Subcutaneous adipose tissue (tissue), 4 donors: ENCODE data around the gene MAPK8IP1. TPM values are rescaled to one million over a fixed set of nuclear protein-coding genes. Genes with fewer than 3 reads are reported as not detected.

ENCODE experiments used
- total RNA-seq, 4 donors: library from RNA; depleted of rRNA; stranded (reverse); fragments of >200 nt; gene quantifications; one replicate each; pipeline ENCODE4 v1.1.0, GENCODE V29; 2016
- TF ChIP-seq, protein P1 (sequence below): fragments of 450-650 bp; IDR thresholded peaks from one replicate; pipeline ENCODE4 v1.5.1; 2016; ENCODE audit warnings: low read depth, mild to moderate bottlenecking, control low read depth, antibody characterized with exemption, moderate library complexity

The MAPK8IP1 gene
- total RNA-seq, 4 donors from 2014 or later = 1.3 to 4.0 (median 2.3) TPM

DNA sequence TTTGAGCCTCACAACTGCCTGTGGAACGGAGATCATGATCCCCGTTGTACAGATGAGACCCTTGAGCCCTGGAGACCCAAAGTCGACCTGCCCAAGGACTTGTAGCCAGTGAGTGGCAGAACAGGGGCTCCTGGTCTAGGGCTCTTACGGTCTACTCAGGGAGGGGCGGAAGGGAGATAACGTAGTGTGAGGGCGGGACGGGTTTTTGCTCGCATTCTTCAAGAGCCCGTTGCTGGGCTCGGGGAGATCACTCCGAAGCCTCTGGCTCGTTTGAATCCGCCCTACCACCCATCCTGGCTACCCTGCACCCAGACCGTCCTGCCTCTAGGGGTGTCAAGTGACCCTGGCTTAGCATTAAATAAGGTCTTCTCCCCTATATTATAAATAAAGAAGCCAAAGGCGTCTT lies 37.5 kb upstream of the MAPK8IP1 start:
- TF ChIP-seq, protein P1, sequence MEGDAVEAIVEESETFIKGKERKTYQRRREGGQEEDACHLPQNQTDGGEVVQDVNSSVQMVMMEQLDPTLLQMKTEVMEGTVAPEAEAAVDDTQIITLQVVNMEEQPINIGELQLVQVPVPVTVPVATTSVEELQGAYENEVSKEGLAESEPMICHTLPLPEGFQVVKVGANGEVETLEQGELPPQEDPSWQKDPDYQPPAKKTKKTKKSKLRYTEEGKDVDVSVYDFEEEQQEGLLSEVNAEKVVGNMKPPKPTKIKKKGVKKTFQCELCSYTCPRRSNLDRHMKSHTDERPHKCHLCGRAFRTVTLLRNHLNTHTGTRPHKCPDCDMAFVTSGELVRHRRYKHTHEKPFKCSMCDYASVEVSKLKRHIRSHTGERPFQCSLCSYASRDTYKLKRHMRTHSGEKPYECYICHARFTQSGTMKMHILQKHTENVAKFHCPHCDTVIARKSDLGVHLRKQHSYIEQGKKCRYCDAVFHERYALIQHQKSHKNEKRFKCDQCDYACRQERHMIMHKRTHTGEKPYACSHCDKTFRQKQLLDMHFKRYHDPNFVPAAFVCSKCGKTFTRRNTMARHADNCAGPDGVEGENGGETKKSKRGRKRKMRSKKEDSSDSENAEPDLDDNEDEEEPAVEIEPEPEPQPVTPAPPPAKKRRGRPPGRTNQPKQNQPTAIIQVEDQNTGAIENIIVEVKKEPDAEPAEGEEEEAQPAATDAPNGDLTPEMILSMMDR = no peak

DNA sequence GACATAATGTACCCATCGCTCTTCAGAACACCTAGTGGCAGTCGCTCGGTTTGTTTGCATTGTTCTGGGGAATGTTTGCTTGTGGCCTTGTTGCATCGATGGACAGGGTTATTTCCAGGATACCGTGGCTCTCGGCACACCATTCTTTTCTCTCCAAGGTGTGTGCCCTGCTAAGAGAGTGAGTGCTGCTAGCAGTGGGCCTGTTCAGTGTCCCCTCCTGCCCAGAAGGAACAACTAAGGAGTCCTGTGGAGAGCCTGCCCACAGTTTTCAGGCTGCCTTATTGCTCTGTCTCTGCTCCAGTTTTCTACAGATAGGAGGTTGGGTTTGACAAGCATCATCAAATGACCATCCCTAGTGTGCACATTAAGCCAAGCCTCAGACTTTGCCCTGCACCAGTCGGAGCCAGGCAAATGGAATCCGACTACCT lies 36.8 kb upstream of the MAPK8IP1 start:
- TF ChIP-seq, protein P1 = no peak

DNA sequence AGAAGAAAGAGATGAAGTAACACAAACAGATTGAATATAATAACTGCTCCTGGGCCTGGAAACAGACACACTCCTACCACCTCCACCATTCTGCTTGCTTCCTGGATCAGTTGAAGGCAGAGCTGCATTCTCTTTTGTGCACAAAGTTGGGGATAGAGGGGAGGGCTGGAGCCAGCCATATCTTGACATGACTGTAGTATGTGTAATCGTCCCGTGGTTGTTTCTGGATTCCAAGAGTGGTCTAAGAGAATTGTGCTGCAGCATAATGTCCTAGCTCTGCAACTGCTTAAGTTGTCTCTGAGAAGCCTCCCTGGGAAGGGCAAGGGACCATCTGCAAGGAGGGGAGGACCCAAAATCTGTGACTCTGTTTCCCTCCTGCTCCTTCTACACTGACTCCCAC lies 35.0 kb upstream of the MAPK8IP1 start:
- TF ChIP-seq, protein P1 = no peak

DNA sequence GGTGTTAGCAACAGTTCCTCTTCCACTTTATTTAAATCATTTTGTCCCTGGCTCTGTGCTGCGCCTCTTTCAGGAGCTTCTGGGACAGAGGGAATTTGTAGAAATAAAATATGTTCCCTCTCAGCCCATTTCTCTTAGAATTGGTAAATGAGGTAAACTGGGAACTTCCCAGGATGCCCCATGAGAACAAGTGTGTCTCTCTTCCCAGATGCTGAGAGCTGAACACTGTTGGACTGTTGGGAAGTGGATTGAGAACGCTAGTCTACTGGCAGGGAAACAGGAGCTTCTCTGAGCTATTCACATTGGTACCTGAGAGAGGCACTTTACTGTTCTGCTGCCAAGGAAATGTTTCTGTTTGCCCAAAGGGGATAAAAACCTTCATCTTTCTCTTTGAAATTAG lies 34.2 kb upstream of the MAPK8IP1 start:
- TF ChIP-seq, protein P1 = no peak

DNA sequence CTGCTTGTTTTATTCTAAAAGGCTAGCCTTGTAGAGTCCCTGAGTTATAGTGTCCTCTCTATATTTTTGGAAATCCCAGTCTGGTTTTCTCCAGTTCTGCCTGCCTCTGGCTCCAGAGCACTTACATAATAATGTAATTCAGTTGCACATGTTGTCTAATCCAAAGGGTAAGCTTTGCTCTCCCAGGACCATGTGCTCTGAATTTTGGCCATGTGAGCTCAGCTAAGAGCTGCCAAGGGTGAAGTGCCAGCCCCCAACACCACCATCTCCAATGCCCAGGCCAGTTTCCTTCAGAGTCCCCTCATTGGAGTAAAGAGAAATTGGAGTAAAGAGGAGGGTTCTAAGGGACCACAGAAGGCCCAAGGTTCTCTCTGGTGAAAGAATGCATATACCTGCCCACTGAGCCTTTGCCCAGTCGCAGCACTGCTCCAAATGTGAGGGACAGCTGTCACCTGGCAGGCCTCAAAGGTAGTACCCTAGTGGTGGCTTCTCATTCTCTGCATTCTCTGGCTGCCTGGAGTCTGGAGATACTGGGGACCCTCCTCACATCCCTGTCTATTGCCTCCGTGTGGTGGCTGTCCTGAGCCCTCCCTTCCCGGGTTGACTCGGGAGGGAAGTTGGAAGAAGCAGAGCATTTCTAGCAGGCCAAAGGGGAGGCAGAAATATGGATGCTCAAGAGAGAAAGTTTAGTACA lies 33.3 kb upstream of the MAPK8IP1 start:
- TF ChIP-seq, protein P1 = no peak

DNA sequence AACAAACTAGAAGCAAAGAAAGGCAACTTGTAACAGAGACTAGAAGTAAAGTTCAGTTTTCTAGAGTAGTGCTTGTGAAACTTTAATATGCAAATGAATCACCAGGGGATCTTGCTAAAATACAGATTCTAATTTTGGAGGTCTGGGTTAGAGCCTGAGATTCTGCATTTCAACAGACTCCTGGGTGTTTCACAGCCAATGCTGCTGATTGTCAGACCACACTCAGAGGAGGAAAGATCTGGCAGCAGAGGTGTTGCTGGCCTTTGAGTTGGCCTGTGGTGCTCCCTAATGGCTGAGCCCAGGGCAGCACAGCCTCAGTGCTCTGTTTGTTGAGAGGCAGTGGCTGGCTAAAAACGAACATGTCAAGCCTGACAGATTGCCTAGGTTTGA lies 32.7 kb upstream of the MAPK8IP1 start:
- TF ChIP-seq, protein P1 = no peak

DNA sequence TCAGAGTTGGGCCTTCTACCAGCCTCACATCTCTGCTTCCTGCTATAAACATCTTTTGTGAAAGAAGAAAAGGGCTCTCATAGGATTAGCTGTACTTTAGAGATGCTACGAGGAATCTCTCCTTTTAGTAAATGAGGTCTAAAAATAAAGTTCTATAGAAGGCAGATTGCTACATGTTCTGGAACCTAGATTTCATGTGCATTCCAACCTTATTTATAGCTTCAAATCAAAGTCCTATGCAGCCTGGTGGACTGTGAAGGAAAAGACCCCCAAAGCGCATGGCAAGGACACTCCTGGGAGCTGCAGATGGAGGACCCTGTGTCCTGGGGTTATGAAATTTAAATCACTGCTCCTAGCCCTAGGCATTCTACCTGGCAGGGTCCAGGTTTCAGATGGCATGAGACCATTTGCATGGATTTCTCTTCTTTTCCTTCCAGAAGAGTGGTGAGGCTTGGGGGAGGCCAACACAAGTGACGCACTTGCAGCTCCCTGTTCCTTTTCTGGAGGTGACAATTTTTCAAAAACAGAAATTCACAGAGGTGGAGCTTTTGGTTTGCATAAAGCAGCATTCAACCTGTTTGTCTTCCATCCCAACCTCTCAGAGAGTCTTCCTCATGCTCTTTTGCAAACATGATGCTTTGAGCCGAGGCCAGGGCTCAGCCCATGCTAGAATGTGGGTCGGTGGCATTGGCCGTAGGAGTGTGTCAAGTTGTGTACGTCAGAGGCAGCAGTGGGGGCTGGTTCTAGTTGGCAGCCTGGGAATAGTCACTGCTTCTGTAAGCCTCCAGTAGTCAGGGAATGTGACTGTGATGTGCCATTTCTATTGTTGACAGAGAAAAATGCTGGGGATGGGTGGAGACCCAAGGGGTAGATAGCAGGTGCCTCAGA lies 31.9 kb upstream of the MAPK8IP1 start:
- TF ChIP-seq, protein P1 = no peak
